ENCODE measurements around the gene GLIS1.

DNA sequence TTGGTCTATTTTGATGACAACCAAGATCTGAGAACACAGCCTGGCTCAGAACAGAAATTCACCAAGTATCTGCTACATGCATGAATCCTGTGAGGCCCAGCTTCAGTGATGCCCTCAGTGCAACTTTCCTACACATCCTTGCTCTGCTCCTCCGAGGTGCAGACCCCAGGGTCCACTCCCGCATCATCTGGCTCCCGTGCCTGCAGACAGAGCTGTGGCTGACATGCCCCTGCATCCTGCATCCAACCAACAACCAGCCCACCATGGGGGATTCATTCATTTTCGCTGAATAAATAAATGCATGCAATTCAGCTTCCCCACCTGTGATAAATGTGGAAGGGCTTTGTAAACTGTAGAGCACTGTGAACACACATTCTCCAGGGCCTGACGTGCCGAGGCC, 112.3 kb downstream of the GLIS1 start:
- TF ChIP-seq, protein P1, sequence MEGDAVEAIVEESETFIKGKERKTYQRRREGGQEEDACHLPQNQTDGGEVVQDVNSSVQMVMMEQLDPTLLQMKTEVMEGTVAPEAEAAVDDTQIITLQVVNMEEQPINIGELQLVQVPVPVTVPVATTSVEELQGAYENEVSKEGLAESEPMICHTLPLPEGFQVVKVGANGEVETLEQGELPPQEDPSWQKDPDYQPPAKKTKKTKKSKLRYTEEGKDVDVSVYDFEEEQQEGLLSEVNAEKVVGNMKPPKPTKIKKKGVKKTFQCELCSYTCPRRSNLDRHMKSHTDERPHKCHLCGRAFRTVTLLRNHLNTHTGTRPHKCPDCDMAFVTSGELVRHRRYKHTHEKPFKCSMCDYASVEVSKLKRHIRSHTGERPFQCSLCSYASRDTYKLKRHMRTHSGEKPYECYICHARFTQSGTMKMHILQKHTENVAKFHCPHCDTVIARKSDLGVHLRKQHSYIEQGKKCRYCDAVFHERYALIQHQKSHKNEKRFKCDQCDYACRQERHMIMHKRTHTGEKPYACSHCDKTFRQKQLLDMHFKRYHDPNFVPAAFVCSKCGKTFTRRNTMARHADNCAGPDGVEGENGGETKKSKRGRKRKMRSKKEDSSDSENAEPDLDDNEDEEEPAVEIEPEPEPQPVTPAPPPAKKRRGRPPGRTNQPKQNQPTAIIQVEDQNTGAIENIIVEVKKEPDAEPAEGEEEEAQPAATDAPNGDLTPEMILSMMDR (IDR thresholded peaks at IDR 0.05; ENCODE audit: poor library complexity, severe bottlenecking): no peak
- TF ChIP-seq EZH2 (IDR thresholded peaks at IDR 0.05; ENCODE audit: borderline replicate concordance, insufficient read depth, low read length, poor library complexity, severe bottlenecking) (no peak), SMC3 (conservative IDR thresholded peaks at IDR 0.05; ENCODE audit: poor library complexity) (no peak), POLR2AphosphoS5 (IDR thresholded peaks at IDR 0.05) (no peak), TAF1 (IDR thresholded peaks at IDR 0.05; ENCODE audit: low read depth) (no peak), EP300 (conservative IDR thresholded peaks at IDR 0.05; ENCODE audit: poor library complexity, severe bottlenecking) (no peak), MXI1 (conservative IDR thresholded peaks at IDR 0.05; ENCODE audit: poor library complexity, severe bottlenecking) (no peak)
- TF ChIP-seq, protein P2, sequence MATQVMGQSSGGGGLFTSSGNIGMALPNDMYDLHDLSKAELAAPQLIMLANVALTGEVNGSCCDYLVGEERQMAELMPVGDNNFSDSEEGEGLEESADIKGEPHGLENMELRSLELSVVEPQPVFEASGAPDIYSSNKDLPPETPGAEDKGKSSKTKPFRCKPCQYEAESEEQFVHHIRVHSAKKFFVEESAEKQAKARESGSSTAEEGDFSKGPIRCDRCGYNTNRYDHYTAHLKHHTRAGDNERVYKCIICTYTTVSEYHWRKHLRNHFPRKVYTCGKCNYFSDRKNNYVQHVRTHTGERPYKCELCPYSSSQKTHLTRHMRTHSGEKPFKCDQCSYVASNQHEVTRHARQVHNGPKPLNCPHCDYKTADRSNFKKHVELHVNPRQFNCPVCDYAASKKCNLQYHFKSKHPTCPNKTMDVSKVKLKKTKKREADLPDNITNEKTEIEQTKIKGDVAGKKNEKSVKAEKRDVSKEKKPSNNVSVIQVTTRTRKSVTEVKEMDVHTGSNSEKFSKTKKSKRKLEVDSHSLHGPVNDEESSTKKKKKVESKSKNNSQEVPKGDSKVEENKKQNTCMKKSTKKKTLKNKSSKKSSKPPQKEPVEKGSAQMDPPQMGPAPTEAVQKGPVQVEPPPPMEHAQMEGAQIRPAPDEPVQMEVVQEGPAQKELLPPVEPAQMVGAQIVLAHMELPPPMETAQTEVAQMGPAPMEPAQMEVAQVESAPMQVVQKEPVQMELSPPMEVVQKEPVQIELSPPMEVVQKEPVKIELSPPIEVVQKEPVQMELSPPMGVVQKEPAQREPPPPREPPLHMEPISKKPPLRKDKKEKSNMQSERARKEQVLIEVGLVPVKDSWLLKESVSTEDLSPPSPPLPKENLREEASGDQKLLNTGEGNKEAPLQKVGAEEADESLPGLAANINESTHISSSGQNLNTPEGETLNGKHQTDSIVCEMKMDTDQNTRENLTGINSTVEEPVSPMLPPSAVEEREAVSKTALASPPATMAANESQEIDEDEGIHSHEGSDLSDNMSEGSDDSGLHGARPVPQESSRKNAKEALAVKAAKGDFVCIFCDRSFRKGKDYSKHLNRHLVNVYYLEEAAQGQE (IDR thresholded peaks at IDR 0.05; ENCODE audit: borderline replicate concordance): no peak

All from neural cell (in vitro differentiated cells).